HL-60 (cell line): Measurements from ENCODE around the gene TMEM266.

Experiments used
- DNase-seq, 2 experiments: peaks; one replicate each; pipeline ENCODE4 v3.0.0-alpha.2; 2010 to 2020; ENCODE audit warnings: low read depth in 1 of 2, low spot score in 1 of 2
- H3K27ac ChIP-seq: fragments of 250-450 bp; sonication (Bioruptor Pico); replicated peaks from 2 replicates; pipeline ENCODE4 v1.5.1; 2020; ENCODE audit warnings: mild to moderate bottlenecking, moderate library complexity
- H3K27me3 ChIP-seq: fragments of 250-450 bp; sonication (Bioruptor Pico); 2 replicates; pipeline ENCODE4 v1.5.1; 2021; ENCODE audit warnings: mild to moderate bottlenecking, moderate library complexity; ENCODE audit not compliant: insufficient read depth, poor library complexity, severe bottlenecking
- H3K4me3 ChIP-seq: replicated peaks from 2 replicates; pipeline ENCODE4 v1.5.1; 2011; ENCODE audit warnings: mild to moderate bottlenecking, control low read depth, low read length; ENCODE audit not compliant: insufficient read depth
- GABPA ChIP-seq: IDR thresholded peaks from 2 replicates; pipeline ENCODE4 v1.6.1; 2012; ENCODE audit warnings: low read depth
- POLR2AphosphoS5 ChIP-seq: IDR thresholded peaks from 2 replicates; pipeline ENCODE4 v1.6.1; 2012; ENCODE audit warnings: low read depth
- SPI1 ChIP-seq: IDR thresholded peaks from 2 replicates; pipeline ENCODE4 v1.6.1; 2012; ENCODE audit warnings: low read depth, mild to moderate bottlenecking, borderline replicate concordance
- TF ChIP-seq, protein P1 (sequence below): IDR thresholded peaks from one replicate; pipeline ENCODE4 v1.5.1; 2011; ENCODE audit warnings: low read length, control low read depth, inconsistent platforms; ENCODE audit not compliant: insufficient read depth
- TF ChIP-seq, protein P2 (sequence below): IDR thresholded peaks from 2 replicates; pipeline ENCODE4 v1.6.1; 2012; ENCODE audit warnings: low read depth; ENCODE audit not compliant: insufficient replicate concordance

The TMEM266 gene

DNA sequence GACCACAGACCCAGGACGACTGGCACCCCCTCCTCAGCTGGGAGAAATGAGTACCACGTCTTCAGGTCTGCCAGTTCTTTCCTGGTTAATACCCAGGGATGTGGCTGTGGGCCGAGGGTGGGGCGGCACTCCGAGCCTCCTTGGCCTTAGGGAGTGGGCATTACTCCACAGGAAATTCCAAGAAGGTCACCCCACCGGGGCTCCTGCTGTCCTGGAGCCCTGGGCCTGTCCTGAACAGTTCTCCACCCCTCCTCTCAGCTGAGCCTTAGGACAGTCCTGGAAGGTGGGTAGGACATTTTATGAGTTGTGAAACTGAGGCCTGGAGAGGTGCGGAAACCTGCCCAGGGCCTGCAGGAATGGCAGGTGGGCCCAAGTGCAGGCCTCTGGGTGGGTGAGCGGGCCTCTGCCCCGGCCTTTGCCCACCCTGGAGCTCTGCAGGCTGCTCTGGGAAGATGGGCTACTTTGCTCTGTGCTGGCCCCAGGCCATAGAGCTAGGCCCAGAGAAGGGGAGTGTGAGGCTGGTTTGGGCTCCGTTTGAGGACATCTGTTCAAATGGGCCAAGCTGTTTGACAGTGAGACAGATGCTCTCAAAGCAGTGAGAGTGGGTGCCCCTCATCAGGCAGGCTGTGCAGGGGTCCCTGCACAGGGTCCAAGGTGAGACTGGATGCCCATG is 103.1 kb downstream of the TMEM266 start:
- no peak for DNase-seq
- TF ChIP-seq, protein P1, sequence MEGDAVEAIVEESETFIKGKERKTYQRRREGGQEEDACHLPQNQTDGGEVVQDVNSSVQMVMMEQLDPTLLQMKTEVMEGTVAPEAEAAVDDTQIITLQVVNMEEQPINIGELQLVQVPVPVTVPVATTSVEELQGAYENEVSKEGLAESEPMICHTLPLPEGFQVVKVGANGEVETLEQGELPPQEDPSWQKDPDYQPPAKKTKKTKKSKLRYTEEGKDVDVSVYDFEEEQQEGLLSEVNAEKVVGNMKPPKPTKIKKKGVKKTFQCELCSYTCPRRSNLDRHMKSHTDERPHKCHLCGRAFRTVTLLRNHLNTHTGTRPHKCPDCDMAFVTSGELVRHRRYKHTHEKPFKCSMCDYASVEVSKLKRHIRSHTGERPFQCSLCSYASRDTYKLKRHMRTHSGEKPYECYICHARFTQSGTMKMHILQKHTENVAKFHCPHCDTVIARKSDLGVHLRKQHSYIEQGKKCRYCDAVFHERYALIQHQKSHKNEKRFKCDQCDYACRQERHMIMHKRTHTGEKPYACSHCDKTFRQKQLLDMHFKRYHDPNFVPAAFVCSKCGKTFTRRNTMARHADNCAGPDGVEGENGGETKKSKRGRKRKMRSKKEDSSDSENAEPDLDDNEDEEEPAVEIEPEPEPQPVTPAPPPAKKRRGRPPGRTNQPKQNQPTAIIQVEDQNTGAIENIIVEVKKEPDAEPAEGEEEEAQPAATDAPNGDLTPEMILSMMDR = no peak
- TF ChIP-seq SPI1 = no peak
- no peak for TF ChIP-seq GABPA
- no peak for TF ChIP-seq POLR2AphosphoS5
- TF ChIP-seq, protein P2, sequence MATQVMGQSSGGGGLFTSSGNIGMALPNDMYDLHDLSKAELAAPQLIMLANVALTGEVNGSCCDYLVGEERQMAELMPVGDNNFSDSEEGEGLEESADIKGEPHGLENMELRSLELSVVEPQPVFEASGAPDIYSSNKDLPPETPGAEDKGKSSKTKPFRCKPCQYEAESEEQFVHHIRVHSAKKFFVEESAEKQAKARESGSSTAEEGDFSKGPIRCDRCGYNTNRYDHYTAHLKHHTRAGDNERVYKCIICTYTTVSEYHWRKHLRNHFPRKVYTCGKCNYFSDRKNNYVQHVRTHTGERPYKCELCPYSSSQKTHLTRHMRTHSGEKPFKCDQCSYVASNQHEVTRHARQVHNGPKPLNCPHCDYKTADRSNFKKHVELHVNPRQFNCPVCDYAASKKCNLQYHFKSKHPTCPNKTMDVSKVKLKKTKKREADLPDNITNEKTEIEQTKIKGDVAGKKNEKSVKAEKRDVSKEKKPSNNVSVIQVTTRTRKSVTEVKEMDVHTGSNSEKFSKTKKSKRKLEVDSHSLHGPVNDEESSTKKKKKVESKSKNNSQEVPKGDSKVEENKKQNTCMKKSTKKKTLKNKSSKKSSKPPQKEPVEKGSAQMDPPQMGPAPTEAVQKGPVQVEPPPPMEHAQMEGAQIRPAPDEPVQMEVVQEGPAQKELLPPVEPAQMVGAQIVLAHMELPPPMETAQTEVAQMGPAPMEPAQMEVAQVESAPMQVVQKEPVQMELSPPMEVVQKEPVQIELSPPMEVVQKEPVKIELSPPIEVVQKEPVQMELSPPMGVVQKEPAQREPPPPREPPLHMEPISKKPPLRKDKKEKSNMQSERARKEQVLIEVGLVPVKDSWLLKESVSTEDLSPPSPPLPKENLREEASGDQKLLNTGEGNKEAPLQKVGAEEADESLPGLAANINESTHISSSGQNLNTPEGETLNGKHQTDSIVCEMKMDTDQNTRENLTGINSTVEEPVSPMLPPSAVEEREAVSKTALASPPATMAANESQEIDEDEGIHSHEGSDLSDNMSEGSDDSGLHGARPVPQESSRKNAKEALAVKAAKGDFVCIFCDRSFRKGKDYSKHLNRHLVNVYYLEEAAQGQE = no peak
- no peaks in the 10 kb centered on the region for H3K27me3 ChIP-seq
- H3K4me3 ChIP-seq = no peak overlapping the region
- H3K27ac ChIP-seq = no peak overlapping the region

DNA sequence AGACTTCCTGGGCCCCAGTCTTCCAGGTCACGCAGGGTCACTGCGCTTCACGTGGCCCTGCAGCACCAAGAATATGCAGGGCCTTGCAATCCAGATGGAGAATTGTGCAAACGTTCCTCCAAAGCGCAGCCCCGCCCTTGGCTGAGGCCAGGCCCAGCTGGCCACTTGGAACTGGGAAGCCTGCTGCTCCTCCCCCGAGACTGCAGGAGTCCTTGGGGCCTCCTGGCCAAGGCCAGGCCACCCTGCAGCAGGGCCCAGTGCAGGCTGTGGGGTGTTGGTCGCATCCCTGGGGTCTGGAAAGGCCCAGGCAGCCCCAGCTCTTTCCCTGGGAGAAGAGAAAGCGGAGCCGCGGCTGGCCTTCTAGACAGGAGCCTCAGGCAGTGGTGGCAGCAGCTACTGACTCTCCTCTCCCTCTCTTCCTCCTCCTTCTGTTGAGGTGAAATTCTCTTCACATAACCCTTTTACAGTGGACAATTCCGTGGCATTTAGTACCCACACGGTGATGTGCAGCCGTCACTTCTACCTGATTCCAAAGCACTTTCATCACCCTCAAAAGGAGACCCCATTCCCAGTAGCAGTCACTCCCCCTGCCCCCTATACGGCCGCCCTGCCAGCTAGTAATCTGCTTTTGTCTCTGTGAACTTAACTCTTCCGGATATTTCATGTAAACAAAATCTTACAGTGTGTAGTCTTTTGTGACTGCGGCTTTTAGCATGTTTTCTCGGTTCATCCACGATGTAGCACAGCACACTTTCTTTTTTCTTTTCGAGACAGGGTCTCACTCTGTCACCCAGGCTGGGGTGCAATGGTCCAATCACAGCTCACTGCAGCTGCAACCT is 103.9 kb downstream of the TMEM266 start:
- Histone ChIP-seq H3K27ac (no peak overlapping the region), H3K27me3 (no peaks in the 10 kb centered on the region), H3K4me3 (no peak overlapping the region)
- TF ChIP-seq, protein P2 = no peak
- TF ChIP-seq SPI1 = no peak
- peak in 1 of 2 experiments; percentile 80 for DNase-seq

DNA sequence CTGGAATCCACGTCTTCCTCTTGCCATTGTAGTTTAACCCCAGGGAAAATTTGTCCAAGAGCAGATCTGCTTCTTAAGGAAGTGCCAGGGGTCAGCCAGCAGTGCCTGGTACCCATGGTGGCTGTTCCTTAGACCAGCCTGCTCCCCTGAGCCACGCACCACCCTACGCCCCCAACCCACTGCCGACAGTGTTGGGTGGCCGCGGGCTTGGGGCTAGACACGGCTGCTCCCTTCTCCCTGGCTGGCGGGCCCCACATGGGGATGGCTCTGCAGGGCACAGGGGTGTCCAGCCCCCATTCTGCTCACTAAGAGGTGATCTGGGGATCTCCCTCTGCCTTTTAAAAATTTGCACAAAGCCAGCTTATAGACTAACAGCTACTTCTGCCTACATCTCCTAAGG is 104.8 kb downstream of the TMEM266 start:
- Histone ChIP-seq H3K4me3 (no peak overlapping the region), H3K27ac (no peak overlapping the region), H3K27me3 (no peaks in the 10 kb centered on the region)
- TF ChIP-seq, protein P2 = no peak
- TF ChIP-seq, protein P1 = no peak
- no peak for TF ChIP-seq GABPA
- TF ChIP-seq SPI1 = no peak
- no peak for TF ChIP-seq POLR2AphosphoS5
- no peak for DNase-seq
